Anterior cingulate cortex (tissue), 58 donors: ENCODE measurements around the gene LIN7A.
A peak's percentile ranks its signal among the peaks of the same experiment; 100 is the strongest.

Experiments used
- DNase-seq, 58 donors: peaks; one replicate each; lab custom pipeline; 2025; lab: John Stamatoyannopoulos, UW

The LIN7A gene

DNA sequence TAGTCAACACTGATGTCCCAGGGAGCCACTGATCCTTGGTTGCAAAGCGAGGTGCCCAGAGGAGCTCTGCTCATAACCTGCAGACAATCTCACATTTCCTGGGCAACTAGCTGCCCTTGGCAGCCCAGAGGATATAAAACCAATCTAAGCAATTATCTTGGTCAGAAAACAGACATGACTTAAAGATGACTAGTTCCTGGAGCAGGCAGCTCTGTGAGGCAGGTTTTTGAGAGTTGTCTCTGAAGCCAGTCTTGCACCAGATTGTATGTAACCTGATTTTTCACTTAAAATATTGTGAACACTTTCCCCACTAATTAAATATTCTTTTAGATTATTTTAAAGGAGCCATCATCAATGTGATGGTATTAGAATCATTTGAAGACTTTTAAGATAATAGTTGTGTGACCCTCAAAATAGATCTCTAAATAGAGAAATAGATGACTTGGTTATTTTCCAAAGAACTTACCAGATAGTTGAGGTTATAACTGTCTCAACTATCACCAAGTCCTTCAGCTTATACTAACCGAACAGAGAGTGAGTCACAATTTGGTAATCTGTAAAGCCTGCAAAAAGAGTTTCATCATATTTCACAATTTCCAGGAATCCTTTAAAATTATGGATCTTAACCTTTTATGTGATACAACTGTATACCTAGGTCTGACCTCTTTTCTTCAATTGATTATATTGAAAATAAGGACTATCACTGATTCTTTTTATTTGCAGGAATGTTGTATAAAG lies 75.9 kb downstream of the LIN7A start:
- no peak for DNase-seq

DNA sequence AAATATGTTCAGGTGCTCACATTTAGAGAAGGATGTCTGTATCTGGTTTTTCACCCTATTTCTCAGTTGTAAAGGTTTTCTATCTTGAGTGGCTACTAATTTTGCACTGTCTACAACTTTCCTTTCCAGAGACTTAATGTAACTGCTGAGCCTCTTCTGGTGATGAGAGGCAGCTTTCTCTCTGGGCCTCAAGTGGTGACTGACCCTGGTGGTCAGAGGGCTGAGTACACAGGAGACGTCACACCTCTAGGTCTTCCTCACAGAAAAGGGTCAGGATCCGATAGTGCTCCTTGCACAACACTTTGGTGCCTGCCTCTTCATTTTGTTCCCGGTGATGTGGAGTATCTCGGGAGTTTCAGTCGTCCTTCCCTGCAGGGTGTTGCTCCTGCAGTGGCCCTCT lies 76.8 kb downstream of the LIN7A start:
- DNase-seq = no peak

DNA sequence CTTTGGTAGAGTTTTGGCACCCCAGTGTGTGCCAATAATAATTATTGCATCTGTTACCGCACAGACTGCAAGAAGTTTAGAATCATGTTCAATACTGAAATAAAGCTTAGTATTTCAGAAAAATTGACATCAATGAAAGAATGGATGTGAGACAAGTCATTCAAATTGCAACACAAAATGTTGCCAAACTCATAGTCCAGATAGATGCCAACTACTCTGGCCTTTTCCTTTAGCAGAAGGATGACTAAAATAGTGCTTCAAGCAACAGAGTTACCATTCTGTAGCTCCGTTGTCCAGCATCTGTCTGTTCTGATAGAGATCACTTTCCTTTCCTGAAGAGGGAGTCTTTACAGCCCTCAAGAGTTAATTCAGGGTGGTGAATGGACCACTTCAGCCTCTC lies 77.5 kb downstream of the LIN7A start:
- DNase-seq = no peak

DNA sequence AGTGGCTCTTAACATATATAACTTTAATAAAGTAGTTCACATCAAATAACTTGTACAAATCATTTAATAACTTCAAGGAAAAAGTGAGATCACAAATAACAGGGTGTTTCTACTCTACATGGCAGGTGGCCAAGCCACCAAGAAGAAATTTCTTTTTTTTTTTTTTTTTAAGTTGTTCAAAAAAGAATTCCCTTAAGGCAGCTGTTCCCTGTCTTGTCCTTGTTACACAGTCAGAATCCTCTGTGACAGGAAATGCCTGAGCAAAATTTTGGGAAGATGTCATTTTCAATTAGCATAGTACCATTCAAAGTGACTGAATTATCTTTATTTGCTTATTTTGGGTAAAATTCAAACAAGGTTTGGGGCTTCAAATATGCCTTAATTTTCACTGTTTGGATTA lies 79.4 kb downstream of the LIN7A start:
- no peak for DNase-seq

DNA sequence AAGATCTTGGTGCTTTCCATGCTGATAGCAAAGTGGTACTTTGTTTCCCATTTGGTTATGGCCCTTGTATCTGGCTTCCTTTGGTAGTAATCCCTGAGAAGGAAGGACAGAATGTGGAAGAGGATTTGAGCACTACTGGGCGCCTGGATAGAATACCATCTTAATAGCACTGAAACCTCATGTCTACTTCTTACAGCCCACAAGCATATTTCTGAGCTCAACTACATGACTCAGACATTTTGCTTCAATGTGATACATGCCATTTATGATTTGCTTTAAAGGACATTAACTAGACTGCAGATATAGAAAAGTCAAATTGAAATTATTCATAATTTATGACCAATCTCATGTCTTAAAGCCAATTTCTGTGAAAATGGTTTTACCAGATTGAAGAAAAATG lies 80.4 kb downstream of the LIN7A start:
- DNase-seq = no peak

DNA sequence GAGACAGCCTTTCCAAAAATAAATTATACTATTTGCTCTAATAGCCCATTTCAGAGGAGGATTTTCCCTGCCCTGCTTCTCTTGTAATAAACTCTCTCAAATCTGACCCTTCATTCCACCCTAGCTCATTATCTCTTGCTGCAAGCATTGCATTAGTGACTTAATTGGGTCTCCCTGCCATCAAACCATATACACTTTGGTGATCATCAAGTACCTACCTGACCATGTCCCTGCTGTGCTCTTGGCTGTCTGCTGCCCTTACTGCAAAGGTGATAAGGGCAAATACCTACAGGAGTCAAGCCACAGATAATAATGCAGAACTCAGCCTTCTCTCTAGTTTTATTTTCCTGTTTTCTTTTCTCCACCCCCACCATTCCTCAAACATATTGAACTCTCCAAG lies 88.4 kb downstream of the LIN7A start:
- DNase-seq = no peak

DNA sequence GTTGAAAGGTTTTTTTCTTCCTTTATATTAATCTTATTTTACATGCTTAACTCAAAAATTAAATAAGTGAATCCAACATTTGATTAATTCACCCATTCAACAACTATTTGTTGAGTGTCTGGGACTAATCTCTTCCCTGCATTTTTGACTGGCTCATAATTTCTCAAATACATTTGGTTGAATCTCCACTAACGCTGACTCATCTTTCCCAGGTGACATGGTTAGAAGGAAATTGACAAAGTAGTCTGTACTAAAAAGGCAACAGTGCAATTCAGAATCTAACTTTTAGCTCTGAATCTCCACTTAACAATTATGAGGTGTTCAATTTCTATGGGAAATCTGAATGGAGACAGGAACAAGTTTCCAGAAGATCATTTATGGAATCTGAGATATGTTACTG lies 88.9 kb downstream of the LIN7A start:
- DNase-seq = no peak

DNA sequence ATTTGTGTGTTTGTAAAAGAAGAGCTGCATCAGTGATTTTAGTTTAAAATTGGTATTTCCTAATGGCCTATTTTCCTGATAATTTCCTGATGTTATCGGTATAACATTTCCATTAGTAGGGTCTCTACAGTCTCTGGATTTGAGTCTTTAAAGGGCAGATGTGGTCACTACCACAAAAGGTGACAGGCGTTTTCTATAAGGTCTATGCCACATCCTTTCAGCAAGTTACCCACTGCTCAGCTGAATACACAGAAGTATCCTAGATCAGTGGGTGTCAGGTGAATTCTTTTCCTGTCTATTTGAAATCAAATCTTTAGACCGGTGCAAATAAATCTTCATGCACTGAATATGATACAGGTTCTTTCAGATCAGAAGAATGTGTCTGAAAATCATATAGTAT lies 90.2 kb downstream of the LIN7A start:
- no peak for DNase-seq

DNA sequence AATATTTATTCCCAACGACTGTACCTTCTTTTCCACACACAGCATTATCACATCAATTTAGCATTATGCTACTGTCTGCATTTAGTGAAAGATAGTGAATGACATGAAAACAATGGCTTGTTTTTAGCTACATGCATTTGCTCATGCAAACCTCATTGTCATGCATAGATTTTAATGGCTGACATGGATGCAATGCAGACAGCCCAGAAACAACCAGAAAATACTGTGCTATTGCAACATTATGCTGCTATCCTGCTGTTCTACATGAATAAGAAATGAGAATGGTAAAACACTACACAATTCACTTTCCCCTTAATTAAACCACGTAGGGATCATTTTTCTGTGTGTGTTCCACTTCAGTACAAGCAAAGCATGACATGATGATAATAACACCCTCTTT lies 90.8 kb downstream of the LIN7A start:
- no peak for DNase-seq

DNA sequence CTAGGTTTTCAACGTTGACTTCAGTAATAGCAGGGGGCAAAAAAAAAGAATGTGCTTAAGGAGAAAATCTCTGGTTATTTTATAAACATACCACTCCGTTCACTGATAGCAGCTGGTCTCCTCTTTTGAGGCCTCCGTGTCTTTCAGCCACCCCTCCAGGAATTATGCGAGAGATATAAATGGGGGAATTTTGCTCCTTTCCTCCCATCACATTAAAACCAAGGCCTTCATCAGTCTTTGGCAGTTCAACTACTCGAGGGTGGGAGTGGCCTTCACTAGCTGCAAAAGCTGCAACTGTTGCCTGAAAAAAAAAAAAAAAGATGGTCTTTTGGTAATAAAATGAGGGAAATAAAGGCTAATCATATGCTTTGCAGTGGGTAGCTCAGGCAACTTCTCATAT lies 92.1 kb downstream of the LIN7A start:
- DNase-seq = no peak

DNA sequence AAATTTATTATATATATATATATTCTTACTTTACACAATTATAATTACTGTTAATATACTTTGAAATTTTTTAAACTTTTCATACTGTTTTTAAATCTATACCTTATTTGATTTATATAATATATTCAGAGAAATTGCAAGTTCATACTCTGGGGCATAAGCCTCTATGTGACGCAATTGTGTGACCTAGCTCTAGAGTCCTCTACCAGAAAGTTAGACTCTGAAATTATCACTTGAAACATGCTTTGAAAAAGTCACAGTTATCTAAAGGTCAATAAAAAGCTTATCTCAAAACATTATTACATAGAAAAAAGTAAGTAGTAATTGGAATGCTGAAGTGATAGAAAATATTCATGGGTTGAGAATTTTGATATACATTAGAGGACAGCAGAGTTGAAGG lies 93.8 kb downstream of the LIN7A start:
- no peak for DNase-seq

DNA sequence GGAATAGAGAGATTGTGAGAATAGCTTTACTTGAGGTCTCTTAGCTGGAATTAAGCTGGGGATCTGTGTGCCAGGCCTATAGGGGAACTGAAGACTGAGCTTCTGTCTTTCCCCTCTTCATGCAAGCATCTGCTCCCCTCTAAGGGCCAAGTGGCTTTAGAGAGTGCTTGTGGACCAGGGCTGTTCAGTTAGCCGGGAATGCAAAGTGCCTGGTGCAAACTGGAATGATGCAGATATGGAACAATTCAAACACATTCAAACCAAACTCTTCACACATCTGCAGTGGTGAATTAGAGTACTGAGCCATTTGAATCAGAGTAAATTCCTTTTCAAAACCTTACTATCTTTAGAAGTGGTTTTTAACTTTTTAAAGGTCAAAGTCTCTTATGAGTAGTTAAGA lies 99.0 kb downstream of the LIN7A start:
- DNase-seq = peak in 1 of 58 donors; percentile 1

DNA sequence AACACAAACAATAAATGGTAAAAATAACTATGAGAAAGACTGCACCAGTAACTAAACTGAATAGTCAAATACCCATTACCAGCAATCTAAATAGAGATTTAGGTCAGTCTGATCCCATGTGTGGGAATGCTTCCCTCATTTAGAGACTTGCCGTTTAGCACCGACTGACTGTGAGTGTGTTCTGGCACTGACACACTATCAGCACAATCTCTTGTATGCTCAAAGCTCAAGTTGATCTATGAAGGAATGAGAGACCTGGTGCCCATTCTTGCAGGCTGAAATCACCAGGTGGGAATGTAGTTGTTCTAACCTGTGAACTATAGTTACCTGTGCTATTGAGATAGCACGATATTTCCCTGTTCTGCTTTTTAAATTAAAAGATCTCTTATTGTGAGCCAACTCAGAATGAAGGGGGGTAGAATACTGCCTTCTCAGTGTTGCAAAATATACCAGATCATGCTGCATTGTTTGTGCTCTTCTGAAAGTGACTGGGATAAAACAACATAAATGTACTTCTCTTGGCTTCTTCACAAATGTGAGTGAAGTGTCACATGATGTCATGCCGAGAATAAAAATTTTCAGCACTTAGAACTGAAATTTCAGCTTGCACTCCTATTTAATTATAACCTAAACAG lies 99.6 kb downstream of the LIN7A start:
- DNase-seq = peak in 2 of 58 donors; percentile 1 to 3

DNA sequence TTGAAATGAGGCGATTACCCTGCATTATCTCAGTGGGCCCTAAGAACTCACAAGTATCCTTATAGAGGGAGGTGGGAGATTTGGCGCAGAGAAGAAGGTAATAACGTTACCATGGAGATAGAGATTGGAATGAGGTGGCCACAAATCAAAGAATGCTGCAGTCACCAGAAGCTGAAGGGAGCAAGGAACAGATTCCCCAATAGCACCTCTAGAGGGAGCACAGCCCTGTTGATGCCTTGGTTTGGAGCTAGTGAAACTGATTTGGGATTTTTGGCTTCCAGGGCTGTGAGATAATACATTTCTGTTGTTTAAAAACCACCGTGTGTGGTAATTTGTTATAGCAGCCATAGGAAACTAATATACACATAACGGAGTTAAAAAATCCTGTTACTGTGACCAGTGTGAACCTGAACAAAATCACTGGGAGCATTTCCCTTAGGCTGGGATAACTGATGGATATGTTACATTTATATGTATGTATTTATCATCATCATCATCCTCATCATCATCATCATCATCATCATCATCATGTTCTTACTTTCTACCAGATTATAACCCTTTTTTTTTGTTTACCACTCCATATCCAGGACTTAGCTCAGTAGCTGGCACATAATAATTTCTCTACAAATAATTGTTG lies 100.3 kb downstream of the LIN7A start:
- peak in 13 of 58 donors; percentile 1 to 31 (median 7) for DNase-seq

DNA sequence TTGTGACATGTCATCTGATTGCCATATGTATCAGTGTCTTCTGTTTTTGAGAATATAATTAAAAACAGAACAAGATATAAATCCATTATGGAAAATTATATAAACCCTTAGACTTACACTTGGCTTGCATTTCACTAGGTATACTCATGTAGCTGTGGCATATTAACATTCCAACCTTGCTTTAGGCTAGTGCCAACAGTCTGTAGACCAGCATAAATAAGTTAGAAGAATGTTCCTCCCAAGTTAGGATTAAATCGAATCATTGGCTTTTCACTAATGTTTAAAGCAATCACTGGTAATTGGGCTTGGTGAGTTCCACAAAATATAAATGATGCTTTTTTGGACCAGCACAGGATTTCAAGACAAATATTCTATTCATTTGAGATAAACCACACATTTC lies 103.0 kb downstream of the LIN7A start:
- no peak for DNase-seq

DNA sequence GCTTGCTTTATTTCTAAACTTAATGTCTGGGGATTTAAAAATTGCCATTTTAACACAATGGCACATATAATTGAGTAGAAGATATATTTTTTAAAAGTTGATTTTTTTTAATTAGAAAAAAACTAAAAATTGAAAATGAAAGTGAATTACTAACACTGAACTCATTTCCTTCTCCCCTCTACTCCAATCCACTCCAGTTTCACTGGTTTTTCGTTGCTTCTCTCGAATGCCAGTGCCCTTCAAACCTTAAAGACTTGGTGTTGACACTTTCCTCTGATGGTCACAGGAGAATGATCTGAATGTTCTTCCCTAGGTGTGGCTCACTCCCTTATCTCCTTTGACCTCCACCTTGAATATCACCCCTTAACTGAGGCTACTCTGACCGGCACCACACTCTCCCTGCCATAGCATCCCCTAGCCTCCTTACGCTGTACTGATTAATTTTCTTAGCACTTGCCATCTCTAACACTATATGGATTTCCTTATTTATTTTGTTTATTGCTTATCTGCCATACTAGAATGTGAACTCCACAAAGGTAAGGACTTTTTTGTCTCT lies 107.1 kb downstream of the LIN7A start:
- no peak for DNase-seq

DNA sequence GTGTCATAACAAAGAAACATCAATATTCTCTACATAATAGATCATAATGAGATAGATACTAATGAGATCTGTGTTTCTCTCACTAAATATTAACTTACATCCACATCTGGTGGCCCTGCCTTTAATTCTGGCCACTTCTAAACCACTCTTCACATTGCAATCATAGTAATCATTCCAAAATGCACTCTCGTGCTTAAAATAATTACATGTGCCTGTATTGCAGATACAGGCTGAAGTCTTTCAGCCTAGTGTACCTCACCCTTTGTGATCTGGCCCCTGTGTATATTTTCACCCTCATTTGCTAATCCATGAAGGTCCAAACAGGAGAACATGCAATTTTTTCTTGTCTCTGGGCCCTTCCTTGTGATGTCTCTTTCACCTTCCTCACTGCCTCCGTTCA lies 108.0 kb downstream of the LIN7A start:
- no peak for DNase-seq

DNA sequence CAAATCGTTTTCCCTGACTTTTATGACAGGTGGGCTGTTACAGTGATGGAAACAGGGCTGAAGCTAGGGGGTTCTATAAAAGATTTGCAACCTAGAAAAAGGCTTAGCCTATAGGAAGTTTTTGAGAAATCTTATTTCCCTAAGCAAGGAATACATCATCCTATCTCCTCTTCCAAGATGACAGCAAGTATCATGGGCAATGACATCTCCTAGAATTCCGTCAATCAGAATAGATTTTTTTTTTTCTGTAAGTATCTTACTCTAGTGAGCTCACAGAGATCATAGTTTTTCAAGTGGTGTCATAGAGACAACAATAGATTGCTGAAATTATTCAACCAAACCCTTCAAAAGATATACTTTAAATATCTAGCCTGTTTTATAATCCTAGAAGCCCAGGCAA lies 112.2 kb downstream of the LIN7A start:
- no peak for DNase-seq

DNA sequence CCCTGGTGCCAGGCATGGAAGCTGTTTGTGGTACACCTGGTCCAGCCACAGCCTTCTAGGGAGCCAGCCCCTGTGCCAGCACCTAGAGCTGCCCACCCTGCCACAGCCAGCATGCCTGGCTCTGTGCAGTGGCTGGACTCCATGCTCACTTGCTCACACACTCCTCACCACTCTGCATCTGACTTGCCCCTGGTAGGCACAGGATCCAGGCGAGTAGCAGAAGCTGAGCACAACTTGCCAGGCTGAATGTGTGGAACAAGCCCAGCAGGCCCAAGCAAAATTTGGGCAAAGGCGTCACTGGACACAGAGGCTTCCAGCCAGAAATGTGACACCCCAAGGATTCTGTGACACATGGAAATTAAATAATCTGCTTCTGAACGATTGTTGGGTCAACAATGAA lies 114.3 kb downstream of the LIN7A start:
- no peak for DNase-seq

DNA sequence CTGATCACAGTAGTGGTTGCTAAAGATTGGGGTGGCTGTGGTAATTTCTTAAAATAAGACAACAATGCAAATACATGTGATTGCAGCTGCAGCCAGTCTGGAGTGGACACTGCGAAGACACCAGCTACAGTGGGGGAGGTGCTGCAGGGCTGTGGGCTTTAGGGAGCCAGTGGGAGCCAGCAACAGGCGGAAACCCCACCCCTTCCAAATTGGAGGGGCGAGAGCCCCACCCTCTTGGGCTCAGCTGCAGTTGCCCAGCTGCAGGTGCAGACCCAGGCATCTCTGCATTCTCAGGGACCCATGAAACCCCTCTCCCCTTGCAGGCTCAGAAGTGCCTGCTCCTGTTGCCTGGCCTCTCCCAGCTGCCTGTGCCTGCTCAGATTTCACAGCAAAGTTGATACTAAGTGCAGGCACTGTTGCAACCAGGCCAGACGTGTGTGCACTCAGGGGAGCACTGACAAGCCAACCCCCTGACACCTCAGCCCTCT lies 116.2 kb downstream of the LIN7A start:
- no peak for DNase-seq

DNA sequence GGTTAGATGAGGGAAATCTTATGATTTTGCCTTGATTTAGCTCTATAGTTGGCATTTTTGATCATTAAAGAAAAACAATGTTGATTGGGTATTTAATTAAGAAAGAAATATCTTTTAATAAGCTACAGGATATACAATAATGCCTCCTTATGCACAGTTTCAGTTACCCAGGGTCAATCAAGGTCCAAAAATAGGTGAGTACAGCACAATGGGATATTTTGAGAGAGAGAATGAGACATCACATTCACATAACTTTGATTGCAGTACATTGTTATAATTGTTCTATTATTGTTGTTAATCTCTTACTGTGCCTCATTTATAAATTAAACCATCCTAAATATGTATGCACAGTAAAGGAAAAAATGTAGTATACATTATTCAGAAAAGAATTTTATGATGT lies 118.9 kb downstream of the LIN7A start:
- DNase-seq = no peak

DNA sequence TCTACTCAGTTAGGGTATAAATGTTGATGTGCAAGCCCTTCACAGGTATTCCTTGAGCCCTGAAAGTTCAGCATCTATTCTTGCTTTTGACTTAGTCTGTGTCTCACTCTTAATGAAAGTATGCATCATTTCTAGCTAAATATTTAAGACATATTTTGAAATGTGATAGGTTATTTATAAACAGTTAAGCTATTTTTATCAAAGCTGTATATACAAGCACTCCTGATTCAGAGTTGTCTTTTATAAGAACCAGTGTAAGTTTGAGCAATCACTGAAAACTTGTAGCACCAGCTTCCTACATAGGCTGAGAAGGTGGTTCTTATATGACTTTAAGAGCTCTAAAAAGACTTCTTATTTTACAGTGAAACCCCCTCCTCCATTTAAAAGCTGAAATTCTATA lies 122.4 kb downstream of the LIN7A start:
- no peak for DNase-seq
